Psoas muscle (tissue), 8 donors: ENCODE data around the gene SEC23B. TPM values are rescaled to one million over a fixed set of nuclear protein-coding genes. Genes with fewer than 3 reads are reported as not detected.

Source experiments
- ATAC-seq, 4 donors: fragments of 200-7000 bp; cut with Tn5 transposase; one replicate each; pipeline ENCODE4 v1.9.1; 2020; ENCODE audit warnings: moderate library complexity in 3 of 4, mild to moderate bottlenecking in 2 of 4
- DNase-seq, 2 donors: peaks; one replicate each; pipeline ENCODE4 v3.0.0-alpha.2; 2020
- H3K27ac ChIP-seq: fragments of 200-600 bp; one replicate; pipeline ENCODE4 v1.8.0; 2022
- H3K27me3 ChIP-seq, 3 donors: fragments of 200-600 bp in 1 of 3; one replicate each; pipeline versions ENCODE4 v1.6.1 to v1.8.0; 2013 to 2022; ENCODE audit warnings: low read length in 2 of 3, mild to moderate bottlenecking in 2 of 3, moderate library complexity in 1 of 3; ENCODE audit not compliant: insufficient read depth in 3 of 3
- H3K36me3 ChIP-seq, 2 donors: fragments of 200-600 bp in 1 of 2; one replicate each; pipeline versions ENCODE4 v1.6.1 to v1.8.0; 2013 to 2022; ENCODE audit warnings: low read depth in 1 of 2, mild to moderate bottlenecking in 1 of 2, moderate library complexity in 1 of 2; ENCODE audit not compliant: insufficient read depth in 1 of 2
- H3K4me1 ChIP-seq: fragments of 200-600 bp; one replicate; pipeline ENCODE4 v1.8.0; 2022
- H3K4me3 ChIP-seq: fragments of 200-600 bp; one replicate; pipeline ENCODE4 v1.8.0; 2022; ENCODE audit warnings: mild to moderate bottlenecking
- H3K9me3 ChIP-seq: fragments of 200-600 bp; one replicate; pipeline ENCODE4 v1.8.0; 2022
- CTCF ChIP-seq: fragments of 200-600 bp; IDR thresholded peaks from one replicate; pipeline ENCODE4 v1.8.0; 2022; ENCODE audit warnings: antibody characterized with exemption
- intact Hi-C, 2 donors: fragments of 100-400 bp; cut with DNase I; formaldehyde crosslinking; loops; one replicate each; pipeline versions ENCODE4 v1.11.0 to v1.14.2; 2022
- polyA plus RNA-seq, 3 donors: library from polyadenylated mRNA; stranded (reverse); fragments of 200-250 nt; gene quantifications; one replicate each; pipeline ENCODE4 v1.2.3, GENCODE V29; 2013
- total RNA-seq, 4 donors: library from RNA; stranded (reverse); fragmentation: NEBNext Ultra II Directional in 2 of 4; extraction: Animal tissue kit (Norgen Biotek cat#: 25700) in 2 of 4; gene quantifications; one replicate each; pipeline versions ENCODE4 v1.2.1 to v1.2.4, GENCODE V29; 2021 to 2023
- donor health status: healthy with polysubstance abuse.
- donor health status: DM: no; HTN: no; CAD: no; lungs with moderate emphysema.
- donor health status: Bipolar disorder and iron deficiency.
- donor health status: healthy.
- donor health status: DM: yes; HTN: yes; CAD: no.
- donor health status: DM: no; HTN: no; CAD: no.
- donor health status: DM: no; HTN: no; CAD: no.
- donor health status: DM: yes; HTN: yes; CAD: no.

SEC23B gene
- total and polyA plus RNA-seq, 7 donors: 3.1 to 14.0 (median 7.9) TPM

- H3K36me3 ChIP-seq: peaks cover 2 to 61% of the 10 kb centered on the region in 2 donors
- intact Hi-C loops: no loop called here
- H3K4me1 ChIP-seq: no peaks in the 10 kb centered on the region
- DNase-seq (no peak), ATAC-seq (no peak)
- no peaks in the 10 kb centered on the region for H3K27me3 ChIP-seq
- H3K4me3 ChIP-seq: no peak overlapping the region
- H3K27ac ChIP-seq: no peak overlapping the region
- H3K9me3 ChIP-seq: no peaks in the 10 kb centered on the region
- TF ChIP-seq CTCF: no peak
Measured at GRCh38 chr20:18596270-18596669, 88.5 kb downstream of the SEC23B start.

- no peaks in the 10 kb centered on the region for H3K9me3 ChIP-seq
- H3K27ac ChIP-seq: no peak overlapping the region
- peaks cover 0 to 21% of the 10 kb centered on the region in 2 donors for H3K36me3 ChIP-seq
- ATAC-seq: no peak
- TF ChIP-seq CTCF: no peak
- no peak overlapping the region for H3K4me3 ChIP-seq
- no peak for DNase-seq
- no peaks in the 10 kb centered on the region for H3K27me3 ChIP-seq
- H3K4me1 ChIP-seq: no peaks in the 10 kb centered on the region
- intact Hi-C loops: no loop called here
Measured at GRCh38 chr20:18609741-18610140, 102.0 kb downstream of the SEC23B start.

Other genes with a start within 250 kb of the SEC23B start
- 1 to 10 TPM; 5.2 to 9.7 (median 7.3) TPM for gene ZNF133, start 219.4 kb upstream of the SEC23B start, total RNA-seq
- 10 to 100 TPM in 1 of 3 donors, 1 to 10 TPM in 2; 7.6 to 10.1 (median 9.8) TPM for gene ZNF133, start 219.4 kb upstream of the SEC23B start, polyA plus RNA-seq
- gene DZANK1, start 40.9 kb upstream of the SEC23B start, total RNA-seq: under 1 TPM; 0.25 to 0.71 (median 0.43) TPM
- under 1 TPM; 0.42 to 0.96 (median 0.58) TPM for gene DZANK1, start 40.9 kb upstream of the SEC23B start, polyA plus RNA-seq
- gene POLR3F, start 40.5 kb upstream of the SEC23B start, total RNA-seq: 1 to 10 TPM; 3.2 to 8.4 (median 6.6) TPM
- gene POLR3F, start 40.5 kb upstream of the SEC23B start, polyA plus RNA-seq: 10 to 100 TPM in 1 of 3 donors, 1 to 10 TPM in 2; 5.1 to 17.7 (median 6.9) TPM
- 1 to 10 TPM; 3.8 to 5.0 (median 4.8) TPM for gene RBBP9, start 10.7 kb upstream of the SEC23B start, total RNA-seq
- 1 to 10 TPM; 2.2 to 8.7 (median 5.6) TPM for gene RBBP9, start 10.7 kb upstream of the SEC23B start, polyA plus RNA-seq
- gene SMIM26, start 59.5 kb downstream of the SEC23B start, total RNA-seq: 100 to 1,000 TPM; 107 to 163 (median 133) TPM
- 100 to 1,000 TPM; 216 to 273 (median 253) TPM for gene SMIM26, start 59.5 kb downstream of the SEC23B start, polyA plus RNA-seq
- 10 to 100 TPM; 16.9 to 19.5 (median 18.5) TPM for gene DTD1, start 80.1 kb downstream of the SEC23B start, total RNA-seq
- gene DTD1, start 80.1 kb downstream of the SEC23B start, polyA plus RNA-seq: 10 to 100 TPM; 12.4 to 20.7 (median 18.2) TPM